Neural cell (in vitro differentiated cells): Measurements from ENCODE around the gene TLR9. TPM values are rescaled to one million over a fixed set of nuclear protein-coding genes. Genes with fewer than 3 reads are reported as not detected.

ENCODE experiments used
- H2AFZ ChIP-seq: fragments of 200-600, 300-800 bp; sonication (generic), shearing (Covaris generic); 2 replicates; pipeline ENCODE4 v1.6.0; 2014; ENCODE audit warnings: low read depth, mild to moderate bottlenecking, antibody characterized with exemption, low read length, moderate library complexity
- H3F3A ChIP-seq: fragments of 200-600 bp; shearing (Covaris generic); 2 replicates; pipeline ENCODE4 v1.6.1; 2016; ENCODE audit warnings: mild to moderate bottlenecking, moderate library complexity, mixed read lengths, antibody characterized with exemption, low read length; ENCODE audit not compliant: insufficient read depth, poor library complexity, severe bottlenecking
- H3K27ac ChIP-seq: fragments of 200-600, 300-800 bp; sonication (generic), shearing (Covaris generic); 2 replicates; pipeline ENCODE4 v1.5.1; 2014; ENCODE audit warnings: mild to moderate bottlenecking, low read length, moderate library complexity
- H3K27me3 ChIP-seq: fragments of 300-800, 200-600 bp; sonication (generic), shearing (Covaris generic); 2 replicates; pipeline ENCODE4 v1.6.0; 2014; ENCODE audit warnings: mild to moderate bottlenecking, low read depth, low read length, moderate library complexity; ENCODE audit not compliant: insufficient read depth
- H3K36me3 ChIP-seq: fragments of 300-800, 200-600 bp; sonication (generic), shearing (Covaris generic); 2 replicates; pipeline ENCODE4 v1.5.1; 2014; ENCODE audit warnings: mild to moderate bottlenecking, antibody characterized with exemption, low read length, moderate library complexity; ENCODE audit not compliant: insufficient read depth
- H3K4me2 ChIP-seq: fragments of 300-800, 200-600 bp; sonication (generic), shearing (Covaris generic); 2 replicates; pipeline ENCODE4 v1.6.0; 2014; ENCODE audit warnings: mild to moderate bottlenecking, low read length
- H3K4me3 ChIP-seq: fragments of 300-800, 200-600 bp; sonication (generic), shearing (Covaris generic); 2 replicates; pipeline ENCODE4 v1.5.1; 2014; ENCODE audit warnings: mild to moderate bottlenecking, low read length, moderate library complexity
- H3K79me2 ChIP-seq: fragments of 200-600 bp; shearing (Covaris generic); replicated peaks from 2 replicates; pipeline ENCODE4 v1.6.0; 2014; ENCODE audit warnings: mild to moderate bottlenecking, low read length, moderate library complexity; ENCODE audit not compliant: insufficient read depth
- H3K9ac ChIP-seq: fragments of 300-800, 200-600 bp; sonication (generic), shearing (Covaris generic); 2 replicates; pipeline ENCODE4 v1.6.1; 2016; ENCODE audit warnings: mild to moderate bottlenecking, low read length, mixed read lengths
- H3K9me2 ChIP-seq: fragments of 200-600 bp; shearing (Covaris generic); 2 replicates; pipeline ENCODE4 v1.6.1; 2016; ENCODE audit warnings: mild to moderate bottlenecking, low read length, mixed read lengths; ENCODE audit not compliant: insufficient read depth
- H3K9me3 ChIP-seq: fragments of 200-600, 300-800 bp; sonication (generic), shearing (Covaris generic); 2 replicates; pipeline ENCODE4 v1.6.1; 2016; ENCODE audit warnings: mild to moderate bottlenecking, mixed run types, low read length, moderate library complexity, mixed read lengths
- H4K20me1 ChIP-seq: fragments of 200-600 bp; shearing (Covaris generic); 2 replicates; pipeline ENCODE4 v1.6.1; 2016; ENCODE audit warnings: mild to moderate bottlenecking, mixed run types; ENCODE audit not compliant: insufficient read depth
- EP300 ChIP-seq: fragments of 450-650 bp; conservative IDR thresholded peaks from 2 replicates; pipeline ENCODE4 v1.6.1; 2014; ENCODE audit warnings: antibody characterized with exemption, mild to moderate bottlenecking, moderate library complexity; ENCODE audit not compliant: poor library complexity, severe bottlenecking
- EZH2 ChIP-seq: fragments of 200-600, 300-800 bp; shearing (Covaris generic), sonication (generic); IDR thresholded peaks from 2 replicates; pipeline ENCODE4 v1.6.1; 2014; ENCODE audit warnings: antibody characterized with exemption, low read length, borderline replicate concordance, mild to moderate bottlenecking; ENCODE audit not compliant: insufficient read depth, poor library complexity, severe bottlenecking
- MXI1 ChIP-seq: fragments of 450-650 bp; conservative IDR thresholded peaks from 2 replicates; pipeline ENCODE4 v1.6.1; 2014; ENCODE audit warnings: antibody characterized with exemption, mild to moderate bottlenecking; ENCODE audit not compliant: poor library complexity, severe bottlenecking
- POLR2AphosphoS5 ChIP-seq: IDR thresholded peaks from 2 replicates; pipeline ENCODE4 v1.6.1; 2012
- RAD21 ChIP-seq: fragments of 450-650 bp; conservative IDR thresholded peaks from 2 replicates; pipeline ENCODE4 v1.6.1; 2014; ENCODE audit warnings: antibody characterized with exemption, mild to moderate bottlenecking, moderate library complexity
- SMC3 ChIP-seq: fragments of 450-650 bp; conservative IDR thresholded peaks from 2 replicates; pipeline ENCODE4 v1.6.1; 2014; ENCODE audit warnings: antibody characterized with exemption, mild to moderate bottlenecking, moderate library complexity; ENCODE audit not compliant: poor library complexity
- TAF1 ChIP-seq: IDR thresholded peaks from 2 replicates; pipeline ENCODE4 v1.6.1; 2012; ENCODE audit warnings: low read depth
- polyA plus RNA-seq: library from polyadenylated mRNA; depleted of rRNA; stranded (reverse); fragments of >200 nt; gene quantifications from 2 replicates; pipeline ENCODE4 v1.2.3, GENCODE V29; 2014
- TF ChIP-seq, protein P1 (sequence below): fragments of 450-650 bp; IDR thresholded peaks from 2 replicates; pipeline ENCODE4 v1.5.1; 2014; ENCODE audit warnings: antibody characterized with exemption, mild to moderate bottlenecking, moderate library complexity; ENCODE audit not compliant: poor library complexity, severe bottlenecking
- TF ChIP-seq, protein P2 (sequence below): IDR thresholded peaks from 2 replicates; pipeline ENCODE4 v1.6.1; 2012; ENCODE audit warnings: borderline replicate concordance

Gene TLR9
- polyA plus RNA-seq, 1 donor from 2014 or later, result not detected

DNA sequence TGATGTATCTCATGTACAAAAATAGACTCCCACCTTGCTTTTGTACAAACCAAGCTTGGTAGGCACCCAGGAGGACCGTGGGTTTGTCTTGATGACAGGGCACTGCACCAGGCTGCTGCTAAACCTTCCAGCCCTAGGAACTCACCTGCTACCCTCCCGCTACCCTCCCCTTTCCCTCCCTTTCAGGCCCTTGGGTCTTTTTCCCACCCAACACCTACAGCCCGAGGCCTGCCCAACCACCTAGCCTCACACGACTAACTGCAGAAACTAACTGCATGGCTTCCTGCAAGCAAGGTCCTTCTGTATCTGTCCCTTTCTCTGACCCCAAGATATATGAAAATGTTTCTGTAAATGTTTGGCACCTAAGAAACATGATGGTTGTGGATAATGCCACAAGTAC lies 31.2 kb upstream of the TLR9 start:
- Histone ChIP-seq H3K4me3 (no peak overlapping the region), H2AFZ (no peak overlapping the region), H4K20me1 (peaks cover 4% of the 10 kb centered on the region), H3K27me3 (no peaks in the 10 kb centered on the region), H3K9me3 (no peaks in the 10 kb centered on the region), H3K27ac (no peak overlapping the region), H3F3A (no peaks in the 10 kb centered on the region), H3K79me2 (peaks cover 5% of the 10 kb centered on the region), H3K9ac (no peak overlapping the region), H3K9me2 (no peaks in the 10 kb centered on the region), H3K4me2 (no peak overlapping the region), H3K36me3 (no peaks in the 10 kb centered on the region)
- TF ChIP-seq RAD21, result no peak
- TF ChIP-seq MXI1, result no peak
- TF ChIP-seq POLR2AphosphoS5, result no peak
- TF ChIP-seq SMC3, result no peak
- TF ChIP-seq EP300, result no peak
- TF ChIP-seq EZH2, result no peak

DNA sequence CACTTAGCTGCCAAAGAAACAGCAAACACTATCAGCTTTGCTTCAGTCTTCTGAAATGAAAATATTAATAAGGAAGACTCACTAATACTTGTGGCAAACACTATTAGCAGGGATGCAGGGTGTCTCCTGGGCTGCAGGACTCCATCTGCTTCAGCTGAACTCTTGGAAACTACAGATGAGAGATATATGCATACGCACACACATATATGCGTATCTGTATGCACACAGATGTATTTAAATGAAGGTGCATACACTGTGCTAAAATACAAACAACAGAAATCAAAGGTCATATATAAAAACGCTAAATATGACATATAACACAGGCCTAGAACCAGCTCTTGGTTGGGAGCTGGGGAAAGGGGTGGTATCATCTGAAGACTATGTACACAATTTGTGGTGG lies 30.7 kb upstream of the TLR9 start:
- H3K9ac ChIP-seq, result no peak overlapping the region
- H4K20me1 ChIP-seq, result peaks cover 4% of the 10 kb centered on the region
- no peak overlapping the region for H2AFZ ChIP-seq
- no peak overlapping the region for H3K27ac ChIP-seq
- H3K27me3 ChIP-seq, result no peaks in the 10 kb centered on the region
- H3K36me3 ChIP-seq, result no peaks in the 10 kb centered on the region
- no peak for TF ChIP-seq TAF1
- TF ChIP-seq, protein P1, sequence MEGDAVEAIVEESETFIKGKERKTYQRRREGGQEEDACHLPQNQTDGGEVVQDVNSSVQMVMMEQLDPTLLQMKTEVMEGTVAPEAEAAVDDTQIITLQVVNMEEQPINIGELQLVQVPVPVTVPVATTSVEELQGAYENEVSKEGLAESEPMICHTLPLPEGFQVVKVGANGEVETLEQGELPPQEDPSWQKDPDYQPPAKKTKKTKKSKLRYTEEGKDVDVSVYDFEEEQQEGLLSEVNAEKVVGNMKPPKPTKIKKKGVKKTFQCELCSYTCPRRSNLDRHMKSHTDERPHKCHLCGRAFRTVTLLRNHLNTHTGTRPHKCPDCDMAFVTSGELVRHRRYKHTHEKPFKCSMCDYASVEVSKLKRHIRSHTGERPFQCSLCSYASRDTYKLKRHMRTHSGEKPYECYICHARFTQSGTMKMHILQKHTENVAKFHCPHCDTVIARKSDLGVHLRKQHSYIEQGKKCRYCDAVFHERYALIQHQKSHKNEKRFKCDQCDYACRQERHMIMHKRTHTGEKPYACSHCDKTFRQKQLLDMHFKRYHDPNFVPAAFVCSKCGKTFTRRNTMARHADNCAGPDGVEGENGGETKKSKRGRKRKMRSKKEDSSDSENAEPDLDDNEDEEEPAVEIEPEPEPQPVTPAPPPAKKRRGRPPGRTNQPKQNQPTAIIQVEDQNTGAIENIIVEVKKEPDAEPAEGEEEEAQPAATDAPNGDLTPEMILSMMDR, result no peak
- no peak for TF ChIP-seq EZH2
- no peak for TF ChIP-seq POLR2AphosphoS5
- no peak for TF ChIP-seq MXI1
- no peaks in the 10 kb centered on the region for H3F3A ChIP-seq
- H3K4me3 ChIP-seq, result no peak overlapping the region
- H3K9me3 ChIP-seq, result no peaks in the 10 kb centered on the region
- no peak overlapping the region for H3K4me2 ChIP-seq
- H3K9me2 ChIP-seq, result no peaks in the 10 kb centered on the region
- H3K79me2 ChIP-seq, result peaks cover under 1% of the 10 kb centered on the region

DNA sequence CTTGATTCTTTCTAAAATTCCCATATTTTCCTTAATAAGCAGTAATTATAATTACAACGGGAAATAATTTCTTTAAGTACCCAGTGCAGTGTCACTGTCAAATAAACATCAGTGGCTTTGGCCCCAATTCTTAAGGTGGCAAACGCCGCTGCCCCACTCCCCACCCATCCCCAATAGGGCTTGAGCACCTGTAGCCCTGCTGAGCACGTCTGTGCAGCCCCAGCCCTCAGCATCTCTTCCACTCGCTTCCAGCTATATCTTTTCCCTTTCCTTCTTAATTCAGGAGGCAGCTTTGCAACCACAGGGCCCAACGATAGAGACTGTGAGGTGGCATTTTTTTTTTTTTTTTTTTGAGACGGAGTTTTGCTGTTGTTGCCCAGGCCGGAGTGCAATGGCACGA lies 29.2 kb upstream of the TLR9 start:
- H2AFZ ChIP-seq, result no peak overlapping the region
- H3K27ac ChIP-seq, result no peak overlapping the region
- no peaks in the 10 kb centered on the region for H3F3A ChIP-seq
- H3K79me2 ChIP-seq, result no peaks in the 10 kb centered on the region
- no peak overlapping the region for H3K4me2 ChIP-seq
- no peak overlapping the region for H3K4me3 ChIP-seq
- no peaks in the 10 kb centered on the region for H3K36me3 ChIP-seq
- TF ChIP-seq EP300, result no peak
- TF ChIP-seq, protein P1, result no peak
- no peak for TF ChIP-seq SMC3
- TF ChIP-seq RAD21, result no peak
- no peak for TF ChIP-seq MXI1
- TF ChIP-seq EZH2, result no peak
- TF ChIP-seq POLR2AphosphoS5, result no peak
- no peak for TF ChIP-seq TAF1
- TF ChIP-seq, protein P2, sequence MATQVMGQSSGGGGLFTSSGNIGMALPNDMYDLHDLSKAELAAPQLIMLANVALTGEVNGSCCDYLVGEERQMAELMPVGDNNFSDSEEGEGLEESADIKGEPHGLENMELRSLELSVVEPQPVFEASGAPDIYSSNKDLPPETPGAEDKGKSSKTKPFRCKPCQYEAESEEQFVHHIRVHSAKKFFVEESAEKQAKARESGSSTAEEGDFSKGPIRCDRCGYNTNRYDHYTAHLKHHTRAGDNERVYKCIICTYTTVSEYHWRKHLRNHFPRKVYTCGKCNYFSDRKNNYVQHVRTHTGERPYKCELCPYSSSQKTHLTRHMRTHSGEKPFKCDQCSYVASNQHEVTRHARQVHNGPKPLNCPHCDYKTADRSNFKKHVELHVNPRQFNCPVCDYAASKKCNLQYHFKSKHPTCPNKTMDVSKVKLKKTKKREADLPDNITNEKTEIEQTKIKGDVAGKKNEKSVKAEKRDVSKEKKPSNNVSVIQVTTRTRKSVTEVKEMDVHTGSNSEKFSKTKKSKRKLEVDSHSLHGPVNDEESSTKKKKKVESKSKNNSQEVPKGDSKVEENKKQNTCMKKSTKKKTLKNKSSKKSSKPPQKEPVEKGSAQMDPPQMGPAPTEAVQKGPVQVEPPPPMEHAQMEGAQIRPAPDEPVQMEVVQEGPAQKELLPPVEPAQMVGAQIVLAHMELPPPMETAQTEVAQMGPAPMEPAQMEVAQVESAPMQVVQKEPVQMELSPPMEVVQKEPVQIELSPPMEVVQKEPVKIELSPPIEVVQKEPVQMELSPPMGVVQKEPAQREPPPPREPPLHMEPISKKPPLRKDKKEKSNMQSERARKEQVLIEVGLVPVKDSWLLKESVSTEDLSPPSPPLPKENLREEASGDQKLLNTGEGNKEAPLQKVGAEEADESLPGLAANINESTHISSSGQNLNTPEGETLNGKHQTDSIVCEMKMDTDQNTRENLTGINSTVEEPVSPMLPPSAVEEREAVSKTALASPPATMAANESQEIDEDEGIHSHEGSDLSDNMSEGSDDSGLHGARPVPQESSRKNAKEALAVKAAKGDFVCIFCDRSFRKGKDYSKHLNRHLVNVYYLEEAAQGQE, result no peak
- no peaks in the 10 kb centered on the region for H3K9me3 ChIP-seq
- H3K9ac ChIP-seq, result no peak overlapping the region
- H3K27me3 ChIP-seq, result no peaks in the 10 kb centered on the region
- H4K20me1 ChIP-seq, result peaks cover 4% of the 10 kb centered on the region
- no peaks in the 10 kb centered on the region for H3K9me2 ChIP-seq
